IPS-18c (cell line): ENCODE results near the gene SNRPE.

Experiments
- H3K4me3 ChIP-seq: 2 replicates; pipeline ENCODE4 v1.7.0; 2013; ENCODE audit warnings: low read depth, mild to moderate bottlenecking, low read length, moderate library complexity; ENCODE audit not compliant: insufficient read depth
- H3K9me3 ChIP-seq: one replicate; pipeline ENCODE4 v1.6.1; 2013; ENCODE audit warnings: mild to moderate bottlenecking, low read length, moderate library complexity; ENCODE audit not compliant: control insufficient read depth, insufficient read depth

Gene SNRPE

DNA sequence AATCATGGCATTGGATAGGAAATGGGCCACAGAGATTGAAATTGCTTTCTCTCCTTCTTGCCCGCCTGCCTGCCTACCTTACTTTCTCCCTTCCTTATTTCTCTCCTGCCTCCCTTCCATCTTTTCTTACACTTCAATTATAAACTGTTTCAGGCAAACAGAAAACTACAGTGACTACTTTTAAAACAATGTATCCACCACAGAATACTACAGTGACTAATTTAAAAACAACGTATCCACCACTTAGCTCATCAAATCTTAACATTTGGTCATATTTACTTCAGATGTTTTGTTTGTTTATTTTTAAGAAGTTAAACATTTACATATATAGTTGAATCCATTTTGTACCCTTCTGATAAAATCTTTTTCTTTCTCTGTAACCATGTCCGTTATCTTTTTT, 54.4 kb downstream of the SNRPE start:
- H3K4me3 ChIP-seq, result no peak overlapping the region
- H3K9me3 ChIP-seq, result peaks cover 2% of the 10 kb centered on the region

DNA sequence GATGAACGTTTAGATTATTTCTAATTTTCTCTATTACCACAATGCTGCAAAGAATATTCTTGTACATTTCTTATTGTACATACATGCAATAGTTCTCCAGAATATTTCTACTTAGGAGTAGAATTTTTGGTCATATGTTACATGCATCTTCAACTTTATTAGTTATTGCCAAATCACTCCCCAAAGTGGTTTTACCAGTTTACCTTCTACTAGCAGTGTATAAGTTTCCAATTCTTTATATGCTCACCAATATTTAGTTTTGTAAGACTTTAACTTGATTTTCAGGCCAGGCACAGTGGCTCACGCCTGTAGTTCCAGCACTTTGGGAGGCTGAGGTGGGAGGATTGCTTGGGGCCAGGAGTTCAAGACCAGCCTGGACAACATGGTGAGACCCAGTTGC, 55.4 kb downstream of the SNRPE start:
- Histone ChIP-seq H3K9me3 (peaks cover 2% of the 10 kb centered on the region), H3K4me3 (no peak overlapping the region)
